Vagina (tissue), 2 donors: Measurements from ENCODE around the gene MBD1.

Experiments
- POLR2A ChIP-seq, 2 donors: fragments of 450-650 bp; IDR thresholded peaks; one replicate each; pipeline ENCODE4 v1.6.1; 2017; ENCODE audit warnings: antibody characterized with exemption in 2 of 2, mild to moderate bottlenecking in 2 of 2, moderate library complexity in 2 of 2
- TF ChIP-seq, protein P1 (sequence below), 3 experiments: fragments of 450-650 bp in 2 of 3; fragments of 200-600 bp in 1 of 3; sonication (generic) in 1 of 3; IDR thresholded peaks; one replicate each; pipeline ENCODE4 v1.5.1; 2017 to 2019; ENCODE audit warnings: antibody characterized with exemption in 3 of 3, mild to moderate bottlenecking in 2 of 3, moderate library complexity in 2 of 3

GRCh38 chr18:50285071-50285470, 3.7 kb upstream of the MBD1 start:
- TF ChIP-seq, protein P1, sequence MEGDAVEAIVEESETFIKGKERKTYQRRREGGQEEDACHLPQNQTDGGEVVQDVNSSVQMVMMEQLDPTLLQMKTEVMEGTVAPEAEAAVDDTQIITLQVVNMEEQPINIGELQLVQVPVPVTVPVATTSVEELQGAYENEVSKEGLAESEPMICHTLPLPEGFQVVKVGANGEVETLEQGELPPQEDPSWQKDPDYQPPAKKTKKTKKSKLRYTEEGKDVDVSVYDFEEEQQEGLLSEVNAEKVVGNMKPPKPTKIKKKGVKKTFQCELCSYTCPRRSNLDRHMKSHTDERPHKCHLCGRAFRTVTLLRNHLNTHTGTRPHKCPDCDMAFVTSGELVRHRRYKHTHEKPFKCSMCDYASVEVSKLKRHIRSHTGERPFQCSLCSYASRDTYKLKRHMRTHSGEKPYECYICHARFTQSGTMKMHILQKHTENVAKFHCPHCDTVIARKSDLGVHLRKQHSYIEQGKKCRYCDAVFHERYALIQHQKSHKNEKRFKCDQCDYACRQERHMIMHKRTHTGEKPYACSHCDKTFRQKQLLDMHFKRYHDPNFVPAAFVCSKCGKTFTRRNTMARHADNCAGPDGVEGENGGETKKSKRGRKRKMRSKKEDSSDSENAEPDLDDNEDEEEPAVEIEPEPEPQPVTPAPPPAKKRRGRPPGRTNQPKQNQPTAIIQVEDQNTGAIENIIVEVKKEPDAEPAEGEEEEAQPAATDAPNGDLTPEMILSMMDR (IDR thresholded peaks at IDR 0.05): no peak
- TF ChIP-seq POLR2A (IDR thresholded peaks at IDR 0.05): no peak
